Astrocyte of the spinal cord (primary cell): Measurements from ENCODE around the gene RREB1.

Experiments used
- DNase-seq: peaks from one replicate; pipeline ENCODE4 v3.0.0; 2011; ENCODE audit warnings: low read depth, low spot score
- H3K4me3 ChIP-seq: 2 replicates; pipeline ENCODE4 v1.5.1; 2011; ENCODE audit warnings: low read depth, mild to moderate bottlenecking, low read length, moderate library complexity
- CTCF ChIP-seq: IDR thresholded peaks from 2 replicates; pipeline ENCODE4 v1.5.1; 2012; ENCODE audit warnings: low read depth, mild to moderate bottlenecking, low read length, inconsistent platforms
- in situ Hi-C: cut with HindIII; loops from 2 replicates; pipeline ENCODE4 v1.10.0; 2017; ENCODE audit warnings: low sequenced_read_pairs

The RREB1 gene

GRCh38 chr6:7257521-7258230 lies 149.9 kb downstream of the RREB1 start:
- in situ Hi-C loops, result no loop called here

DNA sequence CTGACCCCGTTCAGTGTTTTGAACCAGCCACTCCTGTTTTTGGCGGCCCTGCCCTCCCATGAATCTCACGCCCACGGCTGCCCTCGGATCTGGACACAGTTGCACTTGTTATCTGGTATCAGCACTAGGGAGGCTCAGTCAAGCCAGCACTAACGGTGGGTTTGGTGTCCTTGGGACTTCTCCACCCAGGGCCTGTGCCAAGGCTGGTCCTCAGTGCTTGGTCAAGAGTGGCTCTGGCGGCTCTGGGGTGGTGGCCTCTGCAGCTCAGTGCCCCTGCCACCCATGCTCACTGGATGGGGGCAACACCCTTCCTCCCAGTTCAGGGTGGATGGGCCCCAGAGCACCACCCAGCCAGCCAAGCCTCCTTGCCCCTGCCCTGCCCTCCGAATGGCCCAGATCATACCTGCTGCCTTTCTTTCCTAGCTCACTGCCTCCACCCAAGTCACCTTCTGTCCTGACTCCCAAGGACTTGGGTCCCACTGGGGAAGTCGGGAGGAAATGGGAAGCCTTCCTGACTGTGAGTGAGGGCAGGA lies 150.5 kb downstream of the RREB1 start:
- in situ Hi-C loops, result no loop called here
- TF ChIP-seq CTCF, result no peak
- no peak overlapping the region for H3K4me3 ChIP-seq
- DNase-seq, result no peak

More at GRCh38 chr6:7257521-7258230, 149.9 kb downstream of the RREB1 start:
- no peak for TF ChIP-seq CTCF
- no peak for DNase-seq
- H3K4me3 ChIP-seq, result no peak overlapping the region

DNA sequence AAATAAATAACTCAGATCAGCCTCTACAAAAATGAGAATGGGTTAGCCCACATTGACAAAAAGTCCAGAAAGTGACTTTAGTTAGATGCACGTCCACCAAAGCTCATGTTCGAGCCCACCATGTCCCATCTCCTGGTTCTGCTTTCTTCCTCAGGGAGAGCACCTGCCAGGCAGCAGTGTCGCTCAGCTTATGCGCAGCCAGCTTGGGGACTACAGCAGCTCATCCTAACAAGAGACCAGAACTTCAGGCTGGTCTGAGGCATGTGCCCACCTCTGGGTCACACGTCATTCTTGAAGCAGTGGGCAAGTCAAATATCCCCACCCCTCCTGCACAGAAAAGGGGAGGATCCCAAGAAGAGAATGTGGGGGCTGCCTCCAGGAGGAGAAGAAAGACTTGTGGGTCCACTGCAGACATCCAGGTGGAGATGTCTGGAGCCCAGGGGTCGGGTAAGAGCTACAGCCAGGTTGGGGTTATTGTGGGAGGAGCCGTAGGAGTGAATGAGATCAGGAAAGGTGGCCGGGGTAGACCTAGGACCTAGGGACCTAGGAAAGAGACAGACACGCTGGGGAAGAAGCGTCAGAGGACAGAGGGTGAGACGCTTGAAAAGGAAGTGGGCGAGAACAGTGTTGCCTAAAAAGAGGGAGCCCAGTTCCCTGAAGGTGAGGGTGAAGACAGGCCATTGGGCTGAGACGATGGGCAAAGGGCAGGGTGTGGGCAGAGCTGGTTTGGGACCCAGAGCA lies 152.7 kb downstream of the RREB1 start:
- TF ChIP-seq CTCF, result no peak
- peak overlapping the region; percentile 70 for H3K4me3 ChIP-seq
- in situ Hi-C loops, result no loop called here
- DNase-seq, result no peak

- DNase-seq, result peak; percentile 86
- TF ChIP-seq CTCF, result no peak
- H3K4me3 ChIP-seq, result peak overlapping the region; percentile 70
- in situ Hi-C loops, result no loop called here
These were observed 153.5 kb downstream of the RREB1 start for GRCh38 chr6:7261032-7261841.

- no peak for TF ChIP-seq CTCF
- in situ Hi-C loops, result no loop called here
These were observed 154.2 kb downstream of the RREB1 start for GRCh38 chr6:7261852-7262461.

More at GRCh38 chr6:7261852-7262461, 154.2 kb downstream of the RREB1 start:
- H3K4me3 ChIP-seq, result peak overlapping the region; percentile 70
- DNase-seq, result no peak
